ENCODE data around the gene PRSS8.
"Not testable (repeated sequence)": the region's sequence is repeated elsewhere in the genome, so short reads cannot be mapped to it uniquely, and the experiment has no call there.

The PRSS8 gene

DNA sequence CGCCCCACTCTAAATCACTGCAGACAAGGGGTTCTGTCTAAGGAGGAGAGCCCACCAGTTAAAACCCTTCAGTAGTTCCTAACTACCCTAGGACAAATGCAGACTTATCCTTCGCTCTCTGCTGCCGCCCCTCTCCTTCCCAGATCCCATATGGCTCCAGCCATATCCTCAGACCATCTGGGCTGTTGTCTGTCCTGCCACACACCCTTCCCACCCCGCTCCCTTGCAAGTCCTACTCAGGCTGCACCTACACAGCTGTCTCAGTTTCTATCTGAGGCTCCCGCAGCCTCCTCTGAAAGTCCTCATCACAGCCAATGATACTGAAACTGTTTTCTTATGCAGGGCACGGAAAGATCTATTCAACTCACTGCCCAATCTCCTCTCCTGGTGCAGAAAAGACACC lies 28.1 kb downstream of the PRSS8 start:
- Mint-ChIP-seq H3K36me3 (ENCODE audit: low read depth) (peaks cover 19% of the 10 kb centered on the region), H3K27ac (peak overlapping the region; percentile 96), H3K27me3 (no peaks in the 10 kb centered on the region), H3K4me1 (ENCODE audit: low read depth) (peaks cover 35% of the 10 kb centered on the region), H3K4me3 (peak overlapping the region; percentile 89), H3K9me3 (no peaks in the 10 kb centered on the region)

GRCh38 chr16:31106509-31107464 lies 28.7 kb downstream of the PRSS8 start:
- H3K4me3 Mint-ChIP-seq = peak overlapping the region; percentile 89
- no peaks in the 10 kb centered on the region for H3K9me3 Mint-ChIP-seq
- no peaks in the 10 kb centered on the region for H3K27me3 Mint-ChIP-seq
- H3K27ac Mint-ChIP-seq = peak overlapping the region; percentile 96
- H3K4me1 Mint-ChIP-seq (ENCODE audit: low read depth) = peaks cover 35% of the 10 kb centered on the region
- H3K36me3 Mint-ChIP-seq (ENCODE audit: low read depth) = peaks cover 16% of the 10 kb centered on the region

DNA sequence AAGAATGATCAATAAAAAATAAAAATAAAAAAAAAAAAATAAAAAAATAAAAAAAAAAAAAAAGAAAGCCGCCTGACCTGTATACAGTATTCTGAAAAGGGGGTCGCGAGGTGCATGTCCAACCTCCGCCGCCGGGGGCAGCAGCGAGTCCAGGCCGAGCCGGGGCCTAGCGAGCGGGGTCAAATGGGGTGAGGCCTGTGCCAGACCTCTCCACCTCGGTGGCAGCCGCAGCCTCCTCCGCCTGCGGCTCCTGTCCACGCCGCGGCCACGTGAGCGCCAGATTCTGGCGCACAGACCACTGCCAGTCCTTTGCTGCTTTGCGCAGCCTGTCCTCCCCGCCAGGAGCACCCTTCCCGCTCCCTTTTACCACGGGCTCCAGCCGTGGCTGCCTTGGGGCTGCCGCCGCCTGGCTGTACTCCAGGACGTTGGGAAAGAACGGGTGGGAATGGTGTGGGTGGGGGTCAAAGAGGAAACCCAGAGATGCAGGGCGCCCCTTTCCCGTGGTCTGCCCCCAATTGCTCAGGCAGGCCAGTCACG lies 29.8 kb downstream of the PRSS8 start:
- H3K4me3 Mint-ChIP-seq = peak overlapping the region; percentile 33
- no peaks in the 10 kb centered on the region for H3K27me3 Mint-ChIP-seq
- peaks cover 35% of the 10 kb centered on the region for H3K4me1 Mint-ChIP-seq (ENCODE audit: low read depth)
- H3K27ac Mint-ChIP-seq = peak overlapping the region; percentile 66
- H3K36me3 Mint-ChIP-seq (ENCODE audit: low read depth) = peaks cover 10% of the 10 kb centered on the region
- H3K9me3 Mint-ChIP-seq = no peaks in the 10 kb centered on the region

DNA sequence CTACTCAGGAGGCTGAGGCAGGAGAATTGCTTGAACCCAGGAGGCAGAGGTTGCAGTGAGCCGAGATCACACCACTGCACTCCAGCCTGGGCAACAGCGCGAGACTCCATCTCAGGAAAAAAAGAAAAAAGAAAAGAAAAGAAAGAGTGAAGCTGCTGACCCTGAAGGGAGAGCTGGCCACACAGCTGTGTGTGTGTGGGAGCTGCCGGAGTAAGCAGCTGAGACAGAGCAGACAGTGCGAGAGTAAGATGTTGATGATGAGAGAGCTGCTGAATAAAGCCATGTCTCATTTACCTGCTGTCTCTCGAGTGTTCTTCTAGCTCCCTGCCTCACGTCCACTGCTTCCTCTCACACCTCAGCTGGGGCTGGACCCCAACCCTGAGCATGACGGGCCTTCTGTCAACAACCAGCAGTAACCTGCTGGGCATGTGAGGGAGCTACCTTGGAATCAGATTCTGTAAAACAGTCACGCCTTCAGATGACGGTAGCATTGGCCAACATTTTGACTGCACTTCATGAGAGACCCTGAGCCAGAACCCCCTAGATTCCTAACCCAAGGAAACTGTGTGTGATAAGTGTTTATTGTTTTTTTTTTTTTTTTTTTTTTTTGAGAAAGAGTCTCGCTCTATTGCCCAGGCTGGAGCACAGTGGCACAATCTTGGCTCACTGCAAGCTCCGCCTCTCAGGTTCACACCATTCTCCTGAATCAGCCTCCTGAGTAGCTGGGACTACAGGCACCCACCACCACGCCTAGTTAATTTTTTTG lies 34.5 kb downstream of the PRSS8 start:
- H3K9me3 Mint-ChIP-seq; H3K4me1 Mint-ChIP-seq (ENCODE audit: low read depth); H3K4me3 Mint-ChIP-seq; H3K27ac Mint-ChIP-seq; H3K36me3 Mint-ChIP-seq (ENCODE audit: low read depth); H3K27me3 Mint-ChIP-seq: not testable (repeated sequence)

- H3K9me3 Mint-ChIP-seq = no peaks in the 10 kb centered on the region
- H3K4me3 Mint-ChIP-seq = no peak overlapping the region
- no peaks in the 10 kb centered on the region for H3K36me3 Mint-ChIP-seq (ENCODE audit: low read depth)
- no peaks in the 10 kb centered on the region for H3K27me3 Mint-ChIP-seq
- H3K27ac Mint-ChIP-seq = no peak overlapping the region
- peaks cover 11% of the 10 kb centered on the region for H3K4me1 Mint-ChIP-seq (ENCODE audit: low read depth)
Observed at GRCh38 chr16:31099860-31100638, 35.5 kb downstream of the PRSS8 start.

DNA sequence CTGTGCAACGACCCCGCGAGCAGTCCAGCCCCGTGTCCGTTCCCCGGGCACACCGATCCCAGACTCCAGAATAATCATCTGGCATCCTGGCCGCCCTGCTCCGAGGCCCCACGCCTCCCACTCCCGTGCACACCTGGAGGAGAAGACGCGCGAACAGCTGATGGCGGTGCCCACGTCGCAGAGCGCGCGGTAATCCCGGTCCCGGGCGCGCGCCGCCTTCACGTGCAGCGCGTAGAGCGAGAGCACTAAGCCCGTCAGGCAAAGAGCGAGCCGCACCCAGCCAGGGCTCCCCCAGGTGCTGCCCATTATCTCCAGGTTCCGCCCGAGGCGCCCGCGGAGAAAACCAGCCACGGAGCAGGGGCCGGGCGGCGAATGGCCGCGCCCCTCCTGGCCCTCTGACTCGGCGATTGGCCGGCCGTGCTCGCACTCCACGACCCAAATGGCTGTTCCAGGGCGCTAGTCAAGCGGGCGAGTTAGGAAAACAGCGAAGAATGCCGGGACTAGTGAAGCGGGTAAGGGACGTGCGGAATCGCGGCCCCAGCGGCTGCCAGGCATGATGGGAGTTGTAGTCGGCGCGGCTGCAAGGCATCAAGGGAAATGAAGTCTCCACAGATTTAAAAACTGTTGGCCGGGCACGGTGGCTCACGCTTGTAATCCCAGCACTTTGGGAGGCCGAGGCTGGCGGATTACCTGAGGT lies 41.0 kb downstream of the PRSS8 start, which contains the start of gene VKORC1:
Gene VKORC1 (minus strand): TSS at position 374 of the 697 bp plus-strand sequence. CDS start 68 bp downstream, at position 306.
- Mint-ChIP-seq H3K36me3 (ENCODE audit: low read depth) (peaks cover 11% of the 10 kb centered on the region), H3K4me3 (peak within 1 kb of the TSS; percentile 91), H3K27ac (peak within 1 kb of the TSS; percentile 88), H3K4me1 (ENCODE audit: low read depth) (peaks cover 25% of the 10 kb centered on the region), H3K27me3 (no peaks in the 10 kb centered on the region), H3K9me3 (no peaks in the 10 kb centered on the region)

- Mint-ChIP-seq H3K27me3 (no peaks in the 10 kb centered on the region), H3K4me3 (peak overlapping the region; percentile 91), H3K27ac (peak overlapping the region; percentile 88), H3K36me3 (ENCODE audit: low read depth) (peaks cover 14% of the 10 kb centered on the region), H3K9me3 (no peaks in the 10 kb centered on the region), H3K4me1 (ENCODE audit: low read depth) (peaks cover 25% of the 10 kb centered on the region)
Observed at GRCh38 chr16:31094088-31094423, 41.5 kb downstream of the PRSS8 start.

DNA sequence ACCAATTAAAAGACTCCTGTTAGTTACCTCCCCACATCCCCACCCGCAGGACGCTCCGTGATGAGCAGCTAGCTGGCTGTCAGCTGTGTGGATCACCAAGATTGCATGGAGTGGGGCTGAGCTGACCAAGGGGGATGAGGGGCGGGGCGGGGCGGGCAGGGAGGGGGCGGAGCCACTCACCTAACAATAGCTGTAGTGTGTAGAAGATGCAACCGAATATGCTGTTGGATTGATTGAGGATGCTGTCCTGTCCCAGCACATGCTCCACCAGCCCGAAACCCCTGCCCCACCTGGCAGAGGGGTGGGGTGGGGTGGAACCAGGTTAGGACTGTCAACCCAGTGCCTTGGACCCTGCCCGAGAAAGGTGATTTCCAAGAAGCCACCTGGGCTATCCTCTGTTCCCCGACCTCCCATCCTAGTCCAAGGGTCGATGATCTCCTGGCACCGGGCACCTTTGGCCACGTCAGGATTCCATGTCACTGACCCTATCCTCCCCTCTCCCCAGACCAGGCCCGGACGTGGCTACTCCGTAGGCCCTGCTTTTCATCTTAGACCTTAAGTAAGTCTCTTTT lies 42.3 kb downstream of the PRSS8 start:
- peaks cover 15% of the 10 kb centered on the region for H3K36me3 Mint-ChIP-seq (ENCODE audit: low read depth)
- H3K9me3 Mint-ChIP-seq = no peaks in the 10 kb centered on the region
- H3K4me3 Mint-ChIP-seq = peak overlapping the region; percentile 91
- H3K4me1 Mint-ChIP-seq (ENCODE audit: low read depth) = peaks cover 25% of the 10 kb centered on the region
- no peaks in the 10 kb centered on the region for H3K27me3 Mint-ChIP-seq
- peak overlapping the region; percentile 31 for H3K27ac Mint-ChIP-seq

- no peaks in the 10 kb centered on the region for H3K27me3 Mint-ChIP-seq
- H3K27ac Mint-ChIP-seq = no peak overlapping the region
- peak overlapping the region; percentile 91 for H3K4me3 Mint-ChIP-seq
- peaks cover 15% of the 10 kb centered on the region for H3K36me3 Mint-ChIP-seq (ENCODE audit: low read depth)
- H3K4me1 Mint-ChIP-seq (ENCODE audit: low read depth) = peaks cover 25% of the 10 kb centered on the region
- H3K9me3 Mint-ChIP-seq = no peaks in the 10 kb centered on the region
Observed at GRCh38 chr16:31092330-31092729, 43.2 kb downstream of the PRSS8 start.

- no peak overlapping the region for H3K4me3 Mint-ChIP-seq
- peaks cover 18% of the 10 kb centered on the region for H3K4me1 Mint-ChIP-seq (ENCODE audit: low read depth)
- no peaks in the 10 kb centered on the region for H3K27me3 Mint-ChIP-seq
- H3K36me3 Mint-ChIP-seq (ENCODE audit: low read depth) = peaks cover 15% of the 10 kb centered on the region
- H3K9me3 Mint-ChIP-seq = no peaks in the 10 kb centered on the region
- H3K27ac Mint-ChIP-seq = no peak overlapping the region
Observed at GRCh38 chr16:31090540-31090939, 45.0 kb downstream of the PRSS8 start.

- Mint-ChIP-seq H3K4me3 (no peak overlapping the region), H3K27ac (no peak overlapping the region), H3K4me1 (ENCODE audit: low read depth) (peaks cover 9% of the 10 kb centered on the region), H3K9me3 (no peaks in the 10 kb centered on the region), H3K27me3 (no peaks in the 10 kb centered on the region), H3K36me3 (ENCODE audit: low read depth) (peaks cover 15% of the 10 kb centered on the region)
Observed at GRCh38 chr16:31089199-31089598, 46.3 kb downstream of the PRSS8 start.

DNA sequence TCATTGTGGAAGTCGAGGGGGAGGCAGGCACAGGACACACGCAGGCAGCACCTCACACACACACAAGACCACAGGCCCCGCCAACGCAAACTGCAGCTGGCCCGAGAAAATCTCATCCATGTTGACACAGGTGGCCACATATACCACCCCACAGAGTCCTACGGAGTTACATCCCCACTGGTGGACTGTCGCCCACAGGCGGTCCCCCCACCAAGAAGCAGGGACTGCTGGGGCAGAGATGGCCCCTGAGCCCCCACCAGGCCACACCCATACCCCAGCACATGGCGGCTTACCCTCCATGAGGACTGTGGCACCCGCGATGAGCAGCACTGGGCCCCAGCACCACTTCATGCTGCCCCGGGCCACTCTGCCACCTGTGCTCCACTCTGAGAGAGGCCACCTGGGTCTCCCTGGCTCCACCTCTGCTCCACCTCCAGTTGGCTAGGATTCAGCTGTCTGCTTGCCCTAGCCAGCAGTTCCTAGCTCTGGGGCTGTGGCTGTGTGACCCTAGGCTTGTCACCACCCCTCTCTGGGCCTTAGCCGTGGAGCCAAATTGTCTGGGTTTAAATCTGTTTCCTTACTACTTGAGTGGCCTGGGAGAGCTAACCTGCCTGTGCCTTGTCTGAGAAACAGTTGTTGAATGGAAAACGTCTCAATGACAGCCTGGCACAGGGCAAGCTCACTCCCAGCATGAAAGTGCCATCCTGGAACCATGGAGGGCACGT lies 46.9 kb downstream of the PRSS8 start, which contains the start of gene PRSS53:
Gene PRSS53 (minus strand): TSS at position 485 of the 725 bp plus-strand sequence. CDS start 134 bp downstream, at position 351.
- no peak within 1 kb of the TSS for H3K27ac Mint-ChIP-seq
- peaks cover 15% of the 10 kb centered on the region for H3K36me3 Mint-ChIP-seq (ENCODE audit: low read depth)
- H3K4me1 Mint-ChIP-seq (ENCODE audit: low read depth) = peaks cover 5% of the 10 kb centered on the region
- no peaks in the 10 kb centered on the region for H3K9me3 Mint-ChIP-seq
- H3K27me3 Mint-ChIP-seq = no peaks in the 10 kb centered on the region
- H3K4me3 Mint-ChIP-seq = no peak within 1 kb of the TSS

- Mint-ChIP-seq H3K36me3 (ENCODE audit: low read depth) (peaks cover 15% of the 10 kb centered on the region), H3K9me3 (no peaks in the 10 kb centered on the region), H3K27me3 (no peaks in the 10 kb centered on the region), H3K27ac (no peak overlapping the region), H3K4me1 (ENCODE audit: low read depth) (peaks cover 5% of the 10 kb centered on the region), H3K4me3 (no peak overlapping the region)
Observed at GRCh38 chr16:31087971-31088370, 47.6 kb downstream of the PRSS8 start.

Data from stimulated activated naive CD8-positive, alpha-beta T cell treated with anti-CD3 and anti-CD28 coated beads, Interleukin-15, Interleukin-2, amounts not matched to agents 100 ng/mL and 50 ng/mL, for 24 hours (primary cell).